Adrenal gland (tissue), 5 donors: Measurements from ENCODE around the gene PGM3.

Source experiments
- CTCF ChIP-seq, 6 experiments: fragments of 450-650 bp in 4 of 6; fragments of 200-600 bp in 2 of 6; sonication (generic) in 1 of 6; IDR thresholded peaks; 1 replicate in 5 of 6; 2 replicates in 1 of 6; pipeline versions ENCODE4 v1.5.1 to v1.8.0; 2016 to 2021; ENCODE audit warnings: antibody characterized with exemption in 6 of 6, mild to moderate bottlenecking in 2 of 6, moderate library complexity in 1 of 6
- POLR2A ChIP-seq, 2 donors: fragments of 450-650 bp; IDR thresholded peaks; one replicate each; pipeline ENCODE4 v1.6.1; 2017; ENCODE audit warnings: antibody characterized with exemption in 2 of 2, mild to moderate bottlenecking in 2 of 2, moderate library complexity in 1 of 2
- donor health status: DM: no; HTN: no; CAD: no.

DNA sequence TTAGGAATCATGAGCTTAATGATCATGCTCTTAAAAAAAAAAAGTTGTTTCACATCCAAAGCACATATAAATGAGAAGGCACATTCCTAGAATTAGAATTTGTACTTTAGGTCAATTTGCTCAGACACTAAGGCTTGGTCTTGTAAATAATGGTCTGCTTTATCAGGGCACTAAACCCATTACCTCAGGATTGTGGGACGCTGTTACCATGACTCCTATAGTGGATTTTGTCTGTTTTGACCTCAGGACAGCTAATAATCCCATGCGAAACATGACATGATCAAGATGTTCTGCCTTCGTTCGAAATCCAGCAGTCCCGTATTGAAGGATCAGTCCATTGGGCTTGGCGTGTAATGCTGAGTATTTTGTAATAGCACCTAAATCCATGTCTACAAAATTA, 2.4 kb downstream of the PGM3 start:
- TF ChIP-seq CTCF (IDR thresholded peaks at IDR 0.05): no peak
- no peak for TF ChIP-seq POLR2A (IDR thresholded peaks at IDR 0.05)
